HG02678 (cell line): ENCODE measurements around the gene NUB1.

ENCODE experiments used
- ATAC-seq: cut with Tn5 transposase; IDR thresholded peaks from one replicate; pipeline ENCODE4 v1.9.1; 2021; ENCODE audit warnings: mild to moderate bottlenecking, moderate library complexity; ENCODE audit not compliant: unreplicated experiment

Gene NUB1

GRCh38 chr7:151402029-151402835 is 60.6 kb downstream of the NUB1 start:
- no peak for ATAC-seq

- no peak for ATAC-seq
Measured at GRCh38 chr7:151403764-151404163, 62.2 kb downstream of the NUB1 start.

- no peak for ATAC-seq
Measured at GRCh38 chr7:151404216-151405011, 62.8 kb downstream of the NUB1 start.

DNA sequence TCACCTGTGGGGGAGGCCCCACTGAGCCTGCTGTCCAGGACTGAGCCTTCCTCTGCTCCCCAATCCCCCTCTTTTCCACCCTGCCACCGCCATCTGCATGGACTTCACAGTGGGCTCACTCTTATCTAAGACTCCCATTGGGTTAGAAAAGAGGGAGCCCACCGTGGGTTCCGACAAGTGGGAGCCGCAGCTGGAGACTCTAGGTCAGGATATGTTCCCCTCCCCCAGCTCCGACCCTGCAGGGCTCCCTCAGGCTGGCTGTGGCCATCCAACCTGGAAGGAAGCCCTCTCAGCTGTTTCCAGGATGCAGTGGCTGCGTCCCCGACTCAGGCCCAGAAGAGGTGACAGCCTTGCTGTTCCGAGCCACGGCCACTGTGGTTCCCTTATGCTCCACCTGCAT is 63.4 kb downstream of the NUB1 start:
- no peak for ATAC-seq

DNA sequence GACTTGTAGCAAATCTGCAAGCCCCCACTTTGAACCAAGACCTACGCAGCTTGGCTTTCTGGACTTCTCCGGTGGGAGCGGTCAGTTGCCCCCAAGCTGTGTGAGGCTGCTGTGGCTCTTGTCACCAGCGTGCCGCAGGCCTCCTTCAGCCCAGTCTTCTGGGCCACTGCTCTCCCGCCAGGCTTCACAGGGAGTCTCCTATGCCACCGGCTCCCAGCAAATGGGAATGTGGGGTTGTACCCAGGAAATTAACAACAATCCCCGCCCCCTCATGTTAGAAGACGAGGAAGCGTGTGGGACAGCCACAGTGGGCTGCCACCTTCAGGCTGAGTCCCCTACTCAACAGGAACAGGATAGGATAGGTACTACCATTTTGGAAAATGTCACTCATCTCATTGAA is 64.0 kb downstream of the NUB1 start:
- ATAC-seq: no peak

GRCh38 chr7:151406051-151406875 is 64.7 kb downstream of the NUB1 start:
- ATAC-seq: no peak

GRCh38 chr7:151406886-151407583 is 65.4 kb downstream of the NUB1 start:
- ATAC-seq: no peak

GRCh38 chr7:151408498-151408838 is 66.9 kb downstream of the NUB1 start:
- ATAC-seq: no peak

DNA sequence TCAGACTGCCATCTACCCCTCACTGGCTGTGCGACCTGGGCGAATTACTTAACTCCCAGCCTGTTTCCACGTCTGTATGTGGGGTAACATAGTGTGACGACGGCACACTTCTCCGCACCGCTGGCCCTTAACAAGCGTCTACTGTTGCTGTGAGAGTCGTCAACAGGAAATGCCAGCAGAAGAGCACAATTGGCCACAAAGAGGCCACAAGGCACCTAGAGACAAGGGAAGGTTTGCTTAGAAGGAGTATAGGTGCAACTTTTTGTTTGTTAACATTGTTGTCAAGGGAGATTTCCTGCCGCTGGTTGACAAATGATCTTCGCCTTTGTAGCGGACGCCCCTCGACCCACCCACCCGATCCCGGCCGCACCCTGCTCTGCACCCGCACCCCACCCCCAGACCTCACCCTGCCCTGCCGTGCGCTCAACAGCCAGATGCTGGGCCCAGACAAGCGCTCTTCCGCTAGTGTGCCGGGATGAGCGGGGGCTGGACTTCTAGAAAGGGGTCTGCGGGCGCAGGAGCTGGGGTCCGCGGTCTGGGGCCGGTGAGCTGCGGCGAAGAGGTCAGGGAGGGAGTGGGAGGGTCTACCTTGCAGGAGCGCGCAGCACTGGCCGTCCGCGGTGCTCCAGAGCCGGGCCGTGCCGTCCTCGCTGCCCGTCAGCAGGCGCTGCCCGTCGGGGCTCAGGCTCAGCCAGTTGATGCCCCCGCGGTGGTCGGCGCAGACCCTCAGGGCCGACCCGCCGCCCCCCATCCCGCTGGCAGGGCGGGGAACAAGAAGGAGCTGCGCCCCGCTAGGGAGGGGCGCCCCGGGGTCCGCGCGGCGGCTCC is 67.4 kb downstream of the NUB1 start:
- ATAC-seq: no peak

DNA sequence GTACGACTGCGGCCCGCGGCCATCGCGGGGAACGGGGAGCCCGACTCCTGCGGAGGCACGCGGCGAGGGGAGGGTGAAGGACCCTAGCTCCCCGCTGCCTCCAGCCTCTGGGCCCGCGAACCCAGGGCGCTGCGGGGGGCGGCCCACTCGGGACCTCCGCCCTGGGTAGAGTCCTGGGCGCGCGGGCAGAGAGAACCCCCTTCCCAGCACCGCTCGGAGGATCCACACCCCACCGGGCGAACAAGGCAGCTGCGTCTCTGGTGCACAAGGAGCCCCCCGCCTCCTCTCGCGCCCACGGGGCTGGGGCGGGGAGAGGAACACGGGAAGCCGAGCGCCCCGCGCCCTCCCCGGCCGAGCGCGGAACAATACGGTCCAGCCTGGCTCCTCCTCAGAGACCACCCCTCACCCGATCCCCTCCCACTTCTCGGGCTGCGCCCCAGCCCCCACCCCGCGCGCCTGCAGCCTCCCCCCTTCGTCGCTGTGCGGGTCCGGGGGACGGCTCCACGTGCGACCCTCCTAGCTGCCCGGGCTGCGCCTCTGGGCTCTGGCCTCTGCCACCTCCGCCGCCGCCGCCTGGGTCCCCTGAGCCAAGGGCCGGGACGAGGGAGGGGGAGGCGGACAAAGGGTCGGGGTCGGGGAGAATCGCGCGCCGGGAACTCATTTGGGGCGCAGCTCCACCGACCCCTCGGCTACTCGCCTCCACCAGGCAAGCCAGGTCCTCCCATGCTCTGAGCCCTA is 68.2 kb downstream of the NUB1 start, which contains the start of gene WDR86:
TSS of gene WDR86 (minus strand) at position 372 of the 738 bp plus-strand sequence. CDS start 449 bp downstream, outside the sequence.
- ATAC-seq: no peak

GRCh38 chr7:151410405-151411390 is 69.1 kb downstream of the NUB1 start:
- ATAC-seq: no peak

- no peak for ATAC-seq
Measured at GRCh38 chr7:151411551-151411950, 69.9 kb downstream of the NUB1 start.

- ATAC-seq: no peak
Measured at GRCh38 chr7:151412318-151412717, 70.7 kb downstream of the NUB1 start.

DNA sequence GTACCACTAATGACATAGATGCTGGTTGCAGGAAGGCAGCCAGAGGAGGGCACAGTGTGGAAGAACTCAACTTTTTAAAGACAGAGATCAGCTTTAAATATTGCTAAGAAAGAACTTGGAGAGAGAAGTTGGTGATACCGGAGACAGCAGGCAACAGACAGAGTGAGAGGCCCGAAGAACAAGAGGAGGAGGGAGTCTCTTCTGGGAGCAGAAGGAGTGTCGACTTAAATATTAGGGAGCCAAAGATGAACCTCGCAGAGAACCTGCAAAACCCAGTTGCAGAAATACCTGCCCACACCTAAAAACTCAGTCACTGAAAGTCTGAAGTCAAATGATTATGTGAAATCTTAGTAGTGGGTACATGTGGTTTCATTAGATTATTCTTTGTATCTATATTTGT is 71.6 kb downstream of the NUB1 start:
- no peak for ATAC-seq

GRCh38 chr7:151415375-151416105 is 73.9 kb downstream of the NUB1 start:
- ATAC-seq: no peak

- no peak for ATAC-seq
Measured at GRCh38 chr7:151416112-151416940, 74.7 kb downstream of the NUB1 start.
